Ovary (tissue), 9 donors: Measurements from ENCODE around the gene SYTL3. TPM values are rescaled to one million over a fixed set of nuclear protein-coding genes. Genes with fewer than 3 reads are reported as not detected.
"Not testable (repeated sequence)": the region's sequence is repeated elsewhere in the genome, so short reads cannot be mapped to it uniquely, and the experiment has no call there.

Source experiments
- DNase-seq, 5 donors: peaks; one replicate each; pipeline ENCODE4 v3.0.0-alpha.2; 2019 to 2020
- H3K27ac ChIP-seq, 2 donors: fragments of 200-600 bp; one replicate each; pipeline versions ENCODE4 v1.5.1 to v1.8.0; 2019 to 2022
- H3K27me3 ChIP-seq: fragments of 200-600 bp; one replicate; pipeline ENCODE4 v1.8.0; 2022
- H3K36me3 ChIP-seq: fragments of 200-600 bp; sonication (generic); one replicate; pipeline ENCODE4 v1.5.1; 2019
- H3K4me1 ChIP-seq: one replicate; pipeline ENCODE4 v1.8.1; 2013; ENCODE audit warnings: mild to moderate bottlenecking, moderate library complexity; ENCODE audit not compliant: insufficient read depth
- H3K4me3 ChIP-seq: fragments of 200-600 bp; sonication (generic); one replicate; pipeline ENCODE4 v1.5.1; 2017
- H3K9me3 ChIP-seq, 2 donors: fragments of 200-600 bp in 1 of 2; sonication (generic) in 1 of 2; one replicate each; pipeline versions ENCODE4 v1.5.1 to v1.8.1; 2013 to 2019; ENCODE audit warnings: mild to moderate bottlenecking in 1 of 2, moderate library complexity in 1 of 2
- EP300 ChIP-seq: sonication (generic); formaldehyde crosslinking; IDR thresholded peaks from one replicate; pipeline ENCODE4 v1.6.1; 2017; ENCODE audit warnings: antibody characterized with exemption
- POLR2A ChIP-seq: fragments of 450-650 bp; IDR thresholded peaks from one replicate; pipeline ENCODE4 v1.6.1; 2017; ENCODE audit warnings: antibody characterized with exemption, mild to moderate bottlenecking, moderate library complexity
- WGBS, 3 donors: extraction: QIAGEN DNeasy Blood & Tissue Kit in 1 of 3; methylation state at CpG; one replicate each; pipeline versions ENCODE4 v1.1.5 to v1.1.7; 2013 to 2017; 5-methylcytosine and 5-hydroxymethylcytosine counted together
- intact Hi-C, 4 donors: fragments of 100-400 bp; cut with DNase I; formaldehyde crosslinking; loops; one replicate each; pipeline versions ENCODE4 v1.11.0 to v1.15.1; 2022 to 2023
- polyA plus RNA-seq, 2 donors: library from polyadenylated mRNA; stranded (reverse); fragments of 200-250 nt in 1 of 2; fragments of 350-450 nt in 1 of 2; fragmentation: Illumina TruSeq in 1 of 2; extraction: RNeasy Lipid Tissue Mini Kit (QIAGEN cat#74804) in 1 of 2; gene quantifications; one replicate each; pipeline ENCODE4 v1.2.3, GENCODE V29; 2013 to 2014
- total RNA-seq, 7 donors: library from RNA; depleted of rRNA in 2 of 7; stranded (reverse); fragments of >200 nt in 2 of 7; fragmentation: NEBNext Ultra II Directional in 3 of 7; extraction: Animal tissue kit (Norgen Biotek cat#: 25700) in 3 of 7; gene quantifications; one replicate each; pipeline versions ENCODE4 v1.1.0 to v1.2.4, GENCODE V29; 2016 to 2023
- TF ChIP-seq, protein P1 (sequence below), 3 donors: fragments of 450-650 bp in 2 of 3; fragments of 200-600 bp in 1 of 3; IDR thresholded peaks; one replicate each; pipeline versions ENCODE4 v1.5.1 to v1.8.0; 2016 to 2022; ENCODE audit warnings: antibody characterized with exemption in 3 of 3, mild to moderate bottlenecking in 1 of 3
- donor health status: DM: no; HTN: no; CAD: no; lungs with moderate emphysema.
- donor health status: DM: no; HTN: no; CAD: no.
- donor health status: Bipolar disorder and iron deficiency.
- donor health status: DM: yes; HTN: yes; CAD: no.
- donor health status: DM: no; HTN: no; CAD: no.
- donor health status: DM: yes; HTN: yes; CAD: no.

SYTL3 gene
- total and polyA plus RNA-seq, 9 donors, result 1.7 to 7.8 (median 2.5) TPM

GRCh38 chr6:158688860-158689259 lies 39.0 kb downstream of the SYTL3 start:
- H3K27me3 ChIP-seq, result no peaks in the 10 kb centered on the region
- WGBS, 3 donors, result 85 to 88% (median 86%) methylated on average over 1 of the region's 1 CpG
- no peaks in the 10 kb centered on the region for H3K36me3 ChIP-seq
- no peak for TF ChIP-seq EP300
- TF ChIP-seq, protein P1, sequence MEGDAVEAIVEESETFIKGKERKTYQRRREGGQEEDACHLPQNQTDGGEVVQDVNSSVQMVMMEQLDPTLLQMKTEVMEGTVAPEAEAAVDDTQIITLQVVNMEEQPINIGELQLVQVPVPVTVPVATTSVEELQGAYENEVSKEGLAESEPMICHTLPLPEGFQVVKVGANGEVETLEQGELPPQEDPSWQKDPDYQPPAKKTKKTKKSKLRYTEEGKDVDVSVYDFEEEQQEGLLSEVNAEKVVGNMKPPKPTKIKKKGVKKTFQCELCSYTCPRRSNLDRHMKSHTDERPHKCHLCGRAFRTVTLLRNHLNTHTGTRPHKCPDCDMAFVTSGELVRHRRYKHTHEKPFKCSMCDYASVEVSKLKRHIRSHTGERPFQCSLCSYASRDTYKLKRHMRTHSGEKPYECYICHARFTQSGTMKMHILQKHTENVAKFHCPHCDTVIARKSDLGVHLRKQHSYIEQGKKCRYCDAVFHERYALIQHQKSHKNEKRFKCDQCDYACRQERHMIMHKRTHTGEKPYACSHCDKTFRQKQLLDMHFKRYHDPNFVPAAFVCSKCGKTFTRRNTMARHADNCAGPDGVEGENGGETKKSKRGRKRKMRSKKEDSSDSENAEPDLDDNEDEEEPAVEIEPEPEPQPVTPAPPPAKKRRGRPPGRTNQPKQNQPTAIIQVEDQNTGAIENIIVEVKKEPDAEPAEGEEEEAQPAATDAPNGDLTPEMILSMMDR (IDR thresholded peaks at IDR 0.05), result no peak
- no peak for TF ChIP-seq POLR2A
- intact Hi-C loops, result loop anchor here in 2 of 4 donors (5.0 to 10.0 kb wide), 2 partner anchors 84 to 472 kb away; no protein-coding TSS in a partner anchor
- no peak overlapping the region for H3K4me3 ChIP-seq
- no peak overlapping the region for H3K27ac ChIP-seq
- H3K4me1 ChIP-seq, result peaks cover 4% of the 10 kb centered on the region
- no peaks in the 10 kb centered on the region for H3K9me3 ChIP-seq
- no peak for DNase-seq

DNA sequence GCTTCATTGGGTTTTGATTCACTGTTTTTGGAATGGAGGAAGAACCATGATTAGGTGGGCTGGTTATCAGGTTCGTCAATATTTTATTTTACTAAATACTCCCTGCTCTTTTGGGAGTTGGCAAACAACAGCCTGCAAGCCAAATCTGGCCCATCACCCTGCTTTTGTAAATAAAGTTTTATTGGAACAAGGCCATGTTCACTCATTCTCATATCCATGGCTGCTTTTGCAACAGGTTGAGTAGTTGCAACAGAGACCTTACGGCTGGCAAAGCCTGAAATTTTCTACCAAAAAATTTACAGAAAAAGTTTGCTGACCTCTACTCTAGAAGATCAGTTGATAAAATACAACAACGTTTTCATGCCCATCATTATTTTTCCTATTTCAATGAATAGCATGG lies 45.1 kb downstream of the SYTL3 start:
- DNase-seq, result no peak
- Histone ChIP-seq H3K27ac (no peak overlapping the region), H3K4me1 (no peaks in the 10 kb centered on the region), H3K4me3 (no peak overlapping the region), H3K9me3 (no peaks in the 10 kb centered on the region), H3K36me3 (no peaks in the 10 kb centered on the region), H3K27me3 (no peaks in the 10 kb centered on the region)
- TF ChIP-seq POLR2A, result no peak
- TF ChIP-seq, protein P1 (IDR thresholded peaks at IDR 0.05), result no peak
- TF ChIP-seq EP300, result no peak
- 81 to 86% (median 83%) methylated on average over 3 of the region's 3 CpGs for WGBS, 3 donors
- intact Hi-C loops, result loop anchor here in 3 of 4 donors (5.0 kb wide), 3 partner anchors 468 to 478 kb away; no protein-coding TSS in a partner anchor

DNA sequence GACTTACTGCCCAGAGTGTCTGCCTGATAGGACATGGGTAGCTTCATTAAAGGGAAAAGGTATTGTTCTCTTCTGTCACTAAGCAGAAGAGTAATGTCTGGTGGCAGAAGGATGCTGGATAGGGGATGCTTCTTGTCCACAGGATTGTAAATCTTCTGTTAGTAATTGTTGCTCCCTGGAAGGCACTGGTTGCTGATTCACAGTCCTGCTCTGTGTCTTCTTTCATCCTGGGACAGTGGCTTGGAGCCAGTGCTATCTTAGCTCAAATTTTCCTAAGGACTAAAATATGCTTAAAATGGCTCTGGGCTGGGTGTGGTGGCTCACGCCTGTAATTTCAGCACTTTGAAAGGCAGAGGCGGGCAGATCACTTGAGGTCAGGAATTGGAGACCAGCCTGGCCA lies 48.0 kb downstream of the SYTL3 start:
- Histone ChIP-seq H3K36me3 (no peaks in the 10 kb centered on the region), H3K27me3 (no peaks in the 10 kb centered on the region), H3K4me1 (no peaks in the 10 kb centered on the region), H3K9me3 (no peaks in the 10 kb centered on the region), H3K27ac (no peak overlapping the region), H3K4me3 (no peak overlapping the region)
- intact Hi-C loops, result loop anchor here in 1 of 4 donors (5.0 kb wide), 1 partner anchor 476 kb away; no protein-coding TSS in a partner anchor
- DNase-seq, result no peak
- 79 to 92% (median 89%) methylated on average over 2 of the region's 2 CpGs for WGBS, 3 donors
- TF ChIP-seq EP300, result no peak
- no peak for TF ChIP-seq POLR2A
- TF ChIP-seq, protein P1 (IDR thresholded peaks at IDR 0.05), result no peak

GRCh38 chr6:158698931-158699330 lies 49.1 kb downstream of the SYTL3 start:
- H3K36me3 ChIP-seq, result no peaks in the 10 kb centered on the region
- no peaks in the 10 kb centered on the region for H3K4me1 ChIP-seq
- 93 to 96% (median 94%) methylated on average over 8 of the region's 8 CpGs for WGBS, 3 donors
- no peaks in the 10 kb centered on the region for H3K9me3 ChIP-seq
- no peaks in the 10 kb centered on the region for H3K27me3 ChIP-seq
- H3K4me3 ChIP-seq, result no peak overlapping the region
- intact Hi-C loops, result loop anchor here in 1 of 4 donors (5.0 kb wide), 1 partner anchor 477 kb away; no protein-coding TSS in a partner anchor
- DNase-seq, result no peak
- no peak for TF ChIP-seq EP300
- TF ChIP-seq POLR2A, result no peak
- TF ChIP-seq, protein P1 (IDR thresholded peaks at IDR 0.05), result no peak
- H3K27ac ChIP-seq, result no peak overlapping the region

- not testable (repeated sequence) for DNase-seq
- WGBS, 3 donors, result 92 to 96% (median 95%) methylated on average over 3 of the region's 3 CpGs
- intact Hi-C loops, result loop anchor here in 3 of 4 donors (10.0 kb wide), 2 partner anchors 274 to 434 kb away; no protein-coding TSS in a partner anchor
Observed at GRCh38 chr6:158701268-158701667, 51.4 kb downstream of the SYTL3 start.

More at GRCh38 chr6:158701268-158701667, 51.4 kb downstream of the SYTL3 start:
- H3K4me1 ChIP-seq, H3K4me3 ChIP-seq, H3K27ac ChIP-seq, H3K36me3 ChIP-seq, H3K9me3 ChIP-seq, H3K27me3 ChIP-seq: not testable (repeated sequence)
